Mesenteric fat pad (tissue), 1 donor: ENCODE results near the gene NKD1. TPM values are rescaled to one million over a fixed set of nuclear protein-coding genes. Genes with fewer than 3 reads are reported as not detected.

Experiments used
- DNase-seq: peaks from one replicate; pipeline ENCODE4 v3.0.0-alpha.2; 2020; ENCODE audit warnings: low spot score
- total RNA-seq: library from RNA; stranded (reverse); fragmentation: NEBNext Ultra II Directional; extraction: Animal tissue kit (Norgen Biotek cat#: 25700); gene quantifications from one replicate; pipeline ENCODE4 v1.2.1, GENCODE V29; 2021
- donor health status: DM: yes; HTN: yes; CAD: no.

Gene NKD1
- total RNA-seq, 1 donor from 2014 or later: 2.4 TPM

DNA sequence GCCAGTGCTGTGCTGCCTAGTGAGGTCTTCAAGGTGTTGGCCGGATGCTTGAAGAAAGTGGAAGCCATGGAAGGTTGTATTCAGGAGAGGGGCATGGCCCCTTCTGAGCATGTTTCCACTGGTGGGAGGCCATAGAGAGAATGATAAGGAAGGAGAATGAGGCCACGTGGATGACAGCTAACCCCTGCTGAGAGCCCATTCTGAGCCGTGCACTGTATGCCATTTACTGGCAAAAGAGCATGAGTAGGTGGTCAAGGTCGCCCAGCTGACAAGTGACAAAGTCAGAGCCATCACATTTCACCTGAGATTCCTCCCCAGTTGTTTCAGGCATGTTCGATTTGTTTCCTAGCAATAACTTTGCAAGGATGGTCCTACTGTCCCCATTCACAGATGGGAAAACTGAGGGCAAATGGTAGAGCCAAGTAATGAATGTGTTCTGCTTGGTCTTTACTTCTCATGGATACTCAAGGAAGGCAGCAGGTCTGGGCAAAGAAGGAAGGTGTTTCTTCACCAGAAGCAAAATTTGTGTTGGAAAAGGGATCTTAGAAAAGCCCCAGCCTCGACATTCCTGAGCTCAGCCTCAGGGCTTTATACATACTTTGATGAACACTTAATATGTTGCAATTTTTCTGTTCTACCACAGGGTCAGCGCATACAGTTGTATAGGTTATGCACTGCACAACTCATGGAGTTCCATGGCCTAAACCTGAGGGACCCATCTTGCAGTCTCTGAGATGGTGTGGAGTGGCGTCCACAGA is 10.5 kb upstream of the NKD1 start:
- no peak for DNase-seq

- DNase-seq: no peak
Measured at GRCh38 chr16:50538411-50539052, 9.7 kb upstream of the NKD1 start.

- no peak for DNase-seq
Measured at GRCh38 chr16:50539053-50539695, 9.0 kb upstream of the NKD1 start.

DNA sequence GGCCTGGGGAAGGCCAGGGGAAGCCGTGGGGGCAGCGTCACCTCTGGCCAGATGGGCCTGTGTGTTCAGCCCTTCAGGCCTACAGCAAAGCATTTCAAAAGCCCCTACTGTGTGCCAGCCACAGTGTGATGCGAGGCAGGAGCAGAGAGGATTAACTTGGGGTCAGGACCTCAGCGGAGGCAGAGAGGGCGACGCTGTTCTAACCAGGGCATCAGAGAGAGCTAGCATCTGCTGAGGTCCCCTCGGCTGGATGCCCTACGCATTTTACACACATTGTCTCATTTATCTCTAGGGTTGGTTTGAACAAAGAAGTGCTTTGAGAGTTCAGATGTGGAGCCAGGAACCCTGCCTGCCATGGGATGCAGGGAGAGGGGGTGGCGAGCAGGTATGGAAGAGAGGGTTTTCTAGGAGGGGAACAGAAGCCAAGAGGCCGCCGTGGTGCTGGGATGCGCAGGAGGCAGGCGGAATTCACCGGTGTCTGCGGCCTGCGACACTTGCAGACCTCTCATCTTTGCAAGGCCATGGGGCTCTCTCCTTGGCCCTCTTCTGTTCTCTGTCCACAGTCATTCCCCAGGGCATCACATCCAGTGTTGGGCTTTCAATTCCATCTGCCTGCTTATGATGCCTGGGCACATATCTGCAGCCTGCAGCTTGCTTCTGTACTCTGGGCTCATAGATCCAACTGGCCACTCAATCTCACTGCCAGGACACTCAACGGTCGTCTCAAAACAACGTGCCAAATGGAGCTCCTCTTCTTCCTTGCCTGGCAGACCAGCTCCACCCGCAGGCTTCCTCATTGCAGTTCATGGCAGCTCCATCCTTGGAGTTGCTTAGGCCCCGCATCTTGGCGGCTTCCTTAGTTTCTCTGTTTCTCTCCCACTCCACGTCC is 8.1 kb upstream of the NKD1 start:
- DNase-seq: no peak

GRCh38 chr16:50540711-50541007 is 7.5 kb upstream of the NKD1 start:
- DNase-seq: no peak

DNA sequence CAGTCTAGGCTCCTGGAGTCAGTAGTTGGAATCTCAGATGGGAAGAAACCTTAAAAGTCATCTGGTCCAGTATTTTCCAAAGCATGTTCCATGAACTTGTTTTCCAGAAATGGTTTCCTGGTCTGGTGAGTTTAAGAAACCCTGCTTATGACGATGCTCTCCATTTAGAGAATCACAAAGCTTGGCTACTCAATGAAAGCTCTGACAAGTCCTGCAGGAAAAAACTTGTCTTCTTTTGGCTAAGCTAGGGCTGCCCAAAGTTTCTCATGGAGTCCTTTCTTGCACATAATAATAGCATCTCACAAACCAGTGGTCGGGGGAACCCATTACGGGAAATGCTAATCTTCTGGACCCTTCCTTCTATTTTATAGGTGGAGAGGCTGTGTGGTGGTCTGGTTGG is 5.5 kb upstream of the NKD1 start:
- DNase-seq: no peak

DNA sequence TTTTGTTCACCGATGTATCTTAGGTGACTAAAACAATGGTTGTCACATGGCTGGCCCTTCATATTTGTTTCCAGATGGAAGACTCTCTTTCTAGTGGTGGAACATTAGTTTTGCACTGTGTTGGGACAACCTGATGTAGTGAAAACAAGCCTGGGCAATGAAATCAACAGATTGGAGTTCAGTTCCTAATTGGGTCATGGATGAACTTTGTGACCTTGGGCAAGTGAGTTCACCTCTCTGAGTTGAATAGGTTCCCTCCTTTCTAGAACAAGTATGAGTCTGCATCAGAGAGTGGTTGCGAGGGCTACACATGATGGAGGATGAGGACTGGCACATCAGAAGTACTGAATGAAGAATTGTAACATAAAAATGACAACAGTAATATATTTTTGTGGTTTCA is 2.1 kb upstream of the NKD1 start:
- no peak for DNase-seq

- DNase-seq: no peak
Measured at GRCh38 chr16:50547340-50548124, 664 bp upstream of the NKD1 start.

- DNase-seq: no peak
Measured at GRCh38 chr16:50548909-50549560, 839 bp downstream of the NKD1 start.

DNA sequence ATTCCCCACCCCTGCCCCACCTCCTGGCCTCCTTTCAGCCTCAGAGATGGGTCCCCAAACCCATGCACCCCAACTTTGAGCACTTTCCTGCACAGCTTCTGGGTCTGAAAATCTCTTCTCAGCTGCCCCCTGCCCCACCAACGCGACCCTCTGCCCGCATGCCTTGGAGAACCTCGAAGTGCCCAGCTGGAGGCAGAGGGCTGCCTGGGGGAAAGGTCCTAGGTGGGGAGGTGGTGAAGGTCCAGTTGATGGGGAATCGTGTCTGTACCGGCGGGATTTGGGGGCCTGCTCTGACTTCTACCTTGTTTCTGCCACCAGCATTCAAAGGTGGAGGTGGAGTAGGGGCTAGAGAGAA is 1.3 kb downstream of the NKD1 start:
- DNase-seq: no peak

GRCh38 chr16:50550035-50550434 is 1.8 kb downstream of the NKD1 start:
- no peak for DNase-seq

- DNase-seq: no peak
Measured at GRCh38 chr16:50550866-50551641, 2.9 kb downstream of the NKD1 start.

DNA sequence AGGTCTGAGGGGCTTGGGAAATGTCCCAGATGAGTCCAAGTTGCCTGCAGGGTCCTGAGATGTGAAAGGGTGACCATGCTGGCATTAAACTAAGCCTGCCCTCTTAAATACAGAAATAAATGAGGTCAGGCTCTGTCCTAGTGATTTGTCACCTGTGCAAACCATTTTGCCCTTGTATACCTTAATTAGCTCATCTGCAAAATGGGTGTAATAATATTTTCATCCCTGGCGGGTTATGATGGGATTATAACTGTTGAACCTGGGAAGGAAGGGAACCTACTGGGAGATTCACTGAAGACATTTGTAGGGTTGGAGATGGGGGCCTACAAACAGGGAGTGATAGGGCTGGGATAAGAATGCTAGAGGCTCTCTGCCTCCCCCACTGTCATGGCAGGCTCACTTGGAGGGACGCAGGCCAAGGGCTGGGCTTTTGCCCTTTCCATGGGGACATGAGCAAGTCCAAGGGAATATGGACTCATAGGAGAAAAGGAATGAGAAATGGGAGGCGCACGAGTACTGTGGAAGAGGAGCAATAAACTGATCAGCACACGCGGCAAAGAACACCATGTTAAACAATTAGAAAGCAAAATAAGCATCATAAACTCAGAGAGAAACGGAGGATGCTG is 4.4 kb downstream of the NKD1 start:
- DNase-seq: no peak

DNA sequence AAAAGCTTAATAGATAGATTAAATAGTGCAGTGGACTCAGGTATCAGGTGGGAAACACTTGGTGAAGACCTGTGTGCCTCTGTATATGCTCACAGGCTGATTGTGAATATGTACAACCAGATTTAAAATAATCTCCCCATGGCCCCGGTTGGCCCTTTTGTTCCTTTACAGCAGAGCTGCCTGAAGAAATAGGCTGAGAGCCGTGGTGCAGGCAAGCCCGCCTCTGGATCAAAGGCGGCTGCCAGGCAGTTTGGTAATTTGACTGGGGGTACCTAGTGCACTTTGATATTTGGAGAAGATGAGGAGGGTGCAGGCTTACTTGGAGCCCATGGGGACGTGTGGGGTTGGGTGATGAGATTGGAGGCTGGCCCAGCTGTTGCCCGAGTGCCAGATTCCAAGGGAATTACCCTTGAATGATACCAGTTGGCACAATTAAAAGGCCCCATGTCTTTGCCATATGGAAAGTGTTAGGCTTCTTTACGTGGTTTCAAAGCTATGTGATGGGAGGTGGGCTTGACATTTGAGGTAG is 5.0 kb downstream of the NKD1 start:
- no peak for DNase-seq

GRCh38 chr16:50553731-50554360 is 5.7 kb downstream of the NKD1 start:
- no peak for DNase-seq

DNA sequence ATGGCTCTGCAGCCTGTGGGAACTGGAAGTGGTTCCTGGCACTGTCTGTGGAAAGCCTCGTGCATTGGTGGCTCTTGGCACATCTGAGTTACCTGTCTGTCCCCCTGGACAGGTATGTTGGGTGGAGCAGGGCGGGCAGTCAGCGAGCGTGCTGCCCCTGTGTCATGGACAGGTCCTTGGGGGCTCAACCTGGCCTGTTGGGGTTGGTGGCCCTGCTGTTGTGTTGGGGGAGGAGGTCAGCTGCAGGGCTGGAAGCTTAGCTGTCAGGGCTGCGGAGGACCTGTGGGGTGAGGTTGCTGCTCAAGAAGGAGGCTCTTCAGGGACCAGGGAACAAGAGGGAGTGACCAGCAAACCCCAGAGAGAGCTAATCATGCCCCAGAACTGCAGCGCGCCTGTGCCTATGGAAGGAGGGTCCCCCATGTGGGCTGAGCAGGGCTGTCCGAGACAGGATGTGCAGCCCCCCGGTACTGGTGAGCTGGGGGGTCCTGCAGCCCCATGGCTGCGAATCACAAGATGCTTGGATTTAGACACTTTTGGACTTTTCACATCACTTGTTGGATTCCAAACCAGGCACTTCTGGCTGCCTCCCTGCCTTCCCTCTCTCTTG is 7.2 kb downstream of the NKD1 start:
- no peak for DNase-seq

GRCh38 chr16:50555952-50556673 is 7.9 kb downstream of the NKD1 start:
- DNase-seq: no peak
